HG03520 (cell line): Measurements from ENCODE around the gene EVPL.

Experiments
- ATAC-seq: cut with Tn5 transposase; IDR thresholded peaks from one replicate; pipeline ENCODE4 v1.9.1; 2021; ENCODE audit warnings: mild to moderate bottlenecking, moderate library complexity; ENCODE audit not compliant: unreplicated experiment

The EVPL gene

GRCh38 chr17:76019833-76020467, 7.2 kb downstream of the EVPL start:
- no peak for ATAC-seq

- no peak for ATAC-seq
Observed at GRCh38 chr17:76018801-76019200, 8.3 kb downstream of the EVPL start.

- ATAC-seq, result no peak
Observed at GRCh38 chr17:76018340-76018680, 8.8 kb downstream of the EVPL start.

- ATAC-seq, result no peak
Observed at GRCh38 chr17:76017481-76018339, 9.4 kb downstream of the EVPL start.

GRCh38 chr17:76014925-76015261, 12.2 kb downstream of the EVPL start:
- ATAC-seq, result no peak

- ATAC-seq, result peak; percentile 55
Observed at GRCh38 chr17:76014100-76014924, 12.8 kb downstream of the EVPL start.

GRCh38 chr17:76013377-76013932, 13.7 kb downstream of the EVPL start:
- ATAC-seq, result no peak

GRCh38 chr17:76011951-76012350, 15.2 kb downstream of the EVPL start:
- no peak for ATAC-seq

GRCh38 chr17:76009969-76010661, 17.0 kb downstream of the EVPL start:
- no peak for ATAC-seq

GRCh38 chr17:76009447-76009846, 17.7 kb downstream of the EVPL start:
- ATAC-seq, result no peak

GRCh38 chr17:76008630-76009425, 18.3 kb downstream of the EVPL start:
- ATAC-seq, result no peak

GRCh38 chr17:76008208-76008607, 18.9 kb downstream of the EVPL start:
- no peak for ATAC-seq

- ATAC-seq, result no peak
Observed at GRCh38 chr17:76007850-76008165, 19.3 kb downstream of the EVPL start.

GRCh38 chr17:76007131-76007849, 19.8 kb downstream of the EVPL start:
- no peak for ATAC-seq

GRCh38 chr17:76005263-76006149, 21.6 kb downstream of the EVPL start:
- ATAC-seq, result no peak

GRCh38 chr17:76004750-76005262, 22.3 kb downstream of the EVPL start:
- ATAC-seq, result no peak

- ATAC-seq, result no peak
Observed at GRCh38 chr17:76003915-76004314, 23.2 kb downstream of the EVPL start.

- ATAC-seq, result no peak
Observed at GRCh38 chr17:76002100-76002499, 25.0 kb downstream of the EVPL start.
